NCI-H748 (cell line): Measurements from ENCODE around the gene MMP11.
"Not testable (repeated sequence)": the region's sequence is repeated elsewhere in the genome, so short reads cannot be mapped to it uniquely, and the experiment has no call there.

Source experiments
- DNase-seq: peaks from one replicate; lab custom pipeline; 2025; ENCODE audit not compliant: unreplicated experiment; lab: John Stamatoyannopoulos, UW

Gene MMP11

GRCh38 chr22:23772649-23773473 lies at the start of gene MMP11:
MMP11 (plus strand) TSS chr22:23772849; CDS start chr22:23772871, 22 bp downstream.
- DNase-seq, result peak; percentile 84

GRCh38 chr22:23728108-23728507 lies 44.5 kb upstream of the MMP11 start:
- DNase-seq, result not testable (repeated sequence)

GRCh38 chr22:23737696-23738095 lies 35.0 kb upstream of the MMP11 start:
- no peak for DNase-seq

GRCh38 chr22:23742505-23743264 lies 30.0 kb upstream of the MMP11 start:
- no peak for DNase-seq

- DNase-seq, result no peak
Observed at GRCh38 chr22:23743303-23743705, 29.3 kb upstream of the MMP11 start.

- no peak for DNase-seq
Observed at GRCh38 chr22:23744001-23744400, 28.6 kb upstream of the MMP11 start.

- no peak for DNase-seq
Observed at GRCh38 chr22:23744485-23744884, 28.2 kb upstream of the MMP11 start.

GRCh38 chr22:23745791-23746190 lies 26.9 kb upstream of the MMP11 start:
- no peak for DNase-seq

- no peak for DNase-seq
Observed at GRCh38 chr22:23749841-23750301, 22.8 kb upstream of the MMP11 start.

- no peak for DNase-seq
Observed at GRCh38 chr22:23750367-23750713, 22.3 kb upstream of the MMP11 start.

- DNase-seq, result peak; percentile 89
Observed at GRCh38 chr22:23750714-23751440, 21.8 kb upstream of the MMP11 start, which contains the start of gene ZNF70. ZNF70 (minus strand) TSS chr22:23751112; CDS start chr22:23745140, 5,972 bp downstream.

GRCh38 chr22:23751441-23751996 lies 21.1 kb upstream of the MMP11 start:
- peak; percentile 43 for DNase-seq

GRCh38 chr22:23752090-23752691 lies 20.5 kb upstream of the MMP11 start:
- DNase-seq, result no peak

GRCh38 chr22:23752750-23753149 lies 19.9 kb upstream of the MMP11 start:
- no peak for DNase-seq

- no peak for DNase-seq
Observed at GRCh38 chr22:23753385-23753784, 19.3 kb upstream of the MMP11 start.

- DNase-seq, result no peak
Observed at GRCh38 chr22:23754220-23754919, 18.3 kb upstream of the MMP11 start, which contains the start of gene VPREB3. VPREB3 (minus strand) TSS chr22:23754425; CDS start chr22:23754363, 62 bp downstream.

GRCh38 chr22:23754980-23755636 lies 17.5 kb upstream of the MMP11 start:
- no peak for DNase-seq

- DNase-seq, result no peak
Observed at GRCh38 chr22:23755711-23756110, 16.9 kb upstream of the MMP11 start.

- no peak for DNase-seq
Observed at GRCh38 chr22:23756891-23757290, 15.8 kb upstream of the MMP11 start.
